ENCODE measurements around the gene AHCY.

DNA sequence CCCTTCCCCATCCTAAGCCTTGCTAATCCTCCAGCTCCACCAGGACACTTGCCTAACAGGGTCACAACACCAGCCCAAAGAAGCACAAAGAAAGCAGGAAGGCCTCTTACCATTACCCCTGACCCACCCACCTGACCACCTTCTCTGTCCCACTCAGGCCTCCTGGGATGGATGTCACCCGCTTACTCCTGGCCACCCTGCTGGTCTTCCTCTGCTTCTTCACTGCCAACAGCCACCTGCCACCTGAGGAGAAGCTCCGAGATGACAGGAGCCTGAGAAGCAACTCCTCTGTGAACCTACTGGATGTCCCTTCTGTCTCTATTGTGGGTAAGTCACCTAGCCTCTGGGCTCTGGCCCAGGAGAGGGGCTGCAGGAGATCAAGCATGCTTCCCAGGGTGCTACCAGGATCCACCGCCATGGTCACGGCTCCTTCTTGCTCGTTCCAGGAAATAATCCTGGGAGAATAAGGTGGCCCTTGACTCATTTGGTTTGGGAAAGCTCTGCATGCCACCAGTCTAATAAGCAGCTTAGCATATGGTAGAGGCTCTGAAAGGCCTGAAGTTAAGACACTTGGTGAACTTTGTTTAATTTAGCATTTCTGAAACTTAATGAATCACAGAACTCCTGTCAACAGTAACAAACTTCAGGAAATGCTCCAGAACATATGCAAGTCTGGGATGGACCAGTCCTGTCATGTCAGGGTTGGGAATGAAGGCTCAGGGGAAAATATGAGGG is 42.8 kb downstream of the AHCY start:
- no peak for TF ChIP-seq POLR2AphosphoS5 (IDR thresholded peaks at IDR 0.05)
- TF ChIP-seq, protein P1, sequence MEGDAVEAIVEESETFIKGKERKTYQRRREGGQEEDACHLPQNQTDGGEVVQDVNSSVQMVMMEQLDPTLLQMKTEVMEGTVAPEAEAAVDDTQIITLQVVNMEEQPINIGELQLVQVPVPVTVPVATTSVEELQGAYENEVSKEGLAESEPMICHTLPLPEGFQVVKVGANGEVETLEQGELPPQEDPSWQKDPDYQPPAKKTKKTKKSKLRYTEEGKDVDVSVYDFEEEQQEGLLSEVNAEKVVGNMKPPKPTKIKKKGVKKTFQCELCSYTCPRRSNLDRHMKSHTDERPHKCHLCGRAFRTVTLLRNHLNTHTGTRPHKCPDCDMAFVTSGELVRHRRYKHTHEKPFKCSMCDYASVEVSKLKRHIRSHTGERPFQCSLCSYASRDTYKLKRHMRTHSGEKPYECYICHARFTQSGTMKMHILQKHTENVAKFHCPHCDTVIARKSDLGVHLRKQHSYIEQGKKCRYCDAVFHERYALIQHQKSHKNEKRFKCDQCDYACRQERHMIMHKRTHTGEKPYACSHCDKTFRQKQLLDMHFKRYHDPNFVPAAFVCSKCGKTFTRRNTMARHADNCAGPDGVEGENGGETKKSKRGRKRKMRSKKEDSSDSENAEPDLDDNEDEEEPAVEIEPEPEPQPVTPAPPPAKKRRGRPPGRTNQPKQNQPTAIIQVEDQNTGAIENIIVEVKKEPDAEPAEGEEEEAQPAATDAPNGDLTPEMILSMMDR (IDR thresholded peaks at IDR 0.05): no peak
- no peak for TF ChIP-seq POLR2A (IDR thresholded peaks at IDR 0.05)

Measured in stomach (tissue), 4 donors.